Astrocyte of the cerebellum (primary cell): ENCODE data around the gene MORN4.

Experiments
- DNase-seq: peaks from one replicate; pipeline ENCODE4 v3.0.0-alpha.2; 2011; ENCODE audit warnings: low read depth
- H3K4me3 ChIP-seq: 2 replicates; pipeline ENCODE4 v1.5.1; 2011; ENCODE audit warnings: mild to moderate bottlenecking, low read depth, low read length, moderate library complexity
- in situ Hi-C: cut with HindIII; loops from 2 replicates; pipeline ENCODE4 v1.10.0; 2017; ENCODE audit warnings: low sequenced_read_pairs
- TF ChIP-seq, protein P1 (sequence below): IDR thresholded peaks from 2 replicates; pipeline ENCODE4 v1.5.1; 2012; ENCODE audit warnings: low read length, low read depth, moderate library complexity, mild to moderate bottlenecking; ENCODE audit errors: missing control alignments

Gene MORN4

GRCh38 chr10:97611473-97611872 is 21.8 kb downstream of the MORN4 start:
- in situ Hi-C loops: no loop called here
- TF ChIP-seq, protein P1, sequence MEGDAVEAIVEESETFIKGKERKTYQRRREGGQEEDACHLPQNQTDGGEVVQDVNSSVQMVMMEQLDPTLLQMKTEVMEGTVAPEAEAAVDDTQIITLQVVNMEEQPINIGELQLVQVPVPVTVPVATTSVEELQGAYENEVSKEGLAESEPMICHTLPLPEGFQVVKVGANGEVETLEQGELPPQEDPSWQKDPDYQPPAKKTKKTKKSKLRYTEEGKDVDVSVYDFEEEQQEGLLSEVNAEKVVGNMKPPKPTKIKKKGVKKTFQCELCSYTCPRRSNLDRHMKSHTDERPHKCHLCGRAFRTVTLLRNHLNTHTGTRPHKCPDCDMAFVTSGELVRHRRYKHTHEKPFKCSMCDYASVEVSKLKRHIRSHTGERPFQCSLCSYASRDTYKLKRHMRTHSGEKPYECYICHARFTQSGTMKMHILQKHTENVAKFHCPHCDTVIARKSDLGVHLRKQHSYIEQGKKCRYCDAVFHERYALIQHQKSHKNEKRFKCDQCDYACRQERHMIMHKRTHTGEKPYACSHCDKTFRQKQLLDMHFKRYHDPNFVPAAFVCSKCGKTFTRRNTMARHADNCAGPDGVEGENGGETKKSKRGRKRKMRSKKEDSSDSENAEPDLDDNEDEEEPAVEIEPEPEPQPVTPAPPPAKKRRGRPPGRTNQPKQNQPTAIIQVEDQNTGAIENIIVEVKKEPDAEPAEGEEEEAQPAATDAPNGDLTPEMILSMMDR: no peak
- no peak for DNase-seq
- H3K4me3 ChIP-seq: no peak overlapping the region

DNA sequence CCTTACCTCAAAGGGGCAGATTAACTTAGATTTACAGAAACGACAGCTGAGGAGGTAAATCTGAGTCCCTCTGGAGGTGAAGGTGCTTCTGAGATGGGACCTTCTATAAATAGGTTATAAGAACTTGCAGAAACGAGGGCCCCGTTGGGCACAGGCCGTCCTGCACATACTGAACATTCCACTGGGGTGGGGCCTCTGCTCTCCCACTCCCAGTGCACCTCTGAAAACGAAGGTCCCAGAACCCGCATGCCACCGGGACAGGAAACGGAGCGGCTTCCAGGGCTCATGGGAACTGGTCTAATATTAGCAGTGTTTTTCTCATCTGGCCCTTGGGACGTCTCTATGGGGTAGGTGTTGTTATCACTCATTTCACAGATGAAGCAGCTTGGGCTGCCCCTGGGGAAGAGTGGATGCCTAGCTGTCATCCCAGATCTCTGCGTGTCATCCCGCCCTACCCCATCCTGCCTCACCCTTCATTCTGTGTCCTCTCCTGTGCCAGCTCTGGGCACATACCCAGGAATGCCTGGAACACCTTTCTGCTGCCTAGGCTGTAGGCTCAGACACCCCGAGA is 24.2 kb downstream of the MORN4 start:
- in situ Hi-C loops: no loop called here
- no peak overlapping the region for H3K4me3 ChIP-seq
- TF ChIP-seq, protein P1: no peak
- no peak for DNase-seq

DNA sequence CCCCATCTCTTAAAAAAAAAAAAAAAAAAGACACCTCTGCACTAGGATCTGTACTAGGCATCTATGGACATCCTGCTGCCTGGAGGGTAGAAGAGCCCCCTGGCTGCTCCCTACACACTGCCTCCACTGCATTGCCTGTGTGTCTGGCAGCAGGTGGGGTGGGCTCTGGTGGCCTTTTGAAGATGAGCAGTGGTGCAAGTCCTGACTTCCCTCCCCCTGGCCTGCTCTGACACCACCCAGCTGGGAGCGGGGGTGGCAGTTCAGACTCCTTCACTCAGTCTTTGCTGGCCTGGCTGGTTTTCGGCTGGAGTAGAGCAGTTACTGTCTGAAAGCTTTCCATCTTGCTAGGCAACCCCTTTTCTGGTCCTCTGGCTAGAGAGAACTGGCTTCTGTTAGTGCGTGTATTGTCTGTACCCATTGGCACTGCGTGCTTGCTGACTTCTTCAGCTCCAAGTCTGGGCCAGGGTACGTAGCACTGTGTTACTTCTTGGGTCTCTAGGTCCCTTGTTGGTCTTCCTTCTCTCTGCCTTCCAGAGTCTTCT is 26.1 kb downstream of the MORN4 start:
- in situ Hi-C loops: no loop called here
- H3K4me3 ChIP-seq: no peak overlapping the region
- TF ChIP-seq, protein P1: no peak
- DNase-seq: no peak

DNA sequence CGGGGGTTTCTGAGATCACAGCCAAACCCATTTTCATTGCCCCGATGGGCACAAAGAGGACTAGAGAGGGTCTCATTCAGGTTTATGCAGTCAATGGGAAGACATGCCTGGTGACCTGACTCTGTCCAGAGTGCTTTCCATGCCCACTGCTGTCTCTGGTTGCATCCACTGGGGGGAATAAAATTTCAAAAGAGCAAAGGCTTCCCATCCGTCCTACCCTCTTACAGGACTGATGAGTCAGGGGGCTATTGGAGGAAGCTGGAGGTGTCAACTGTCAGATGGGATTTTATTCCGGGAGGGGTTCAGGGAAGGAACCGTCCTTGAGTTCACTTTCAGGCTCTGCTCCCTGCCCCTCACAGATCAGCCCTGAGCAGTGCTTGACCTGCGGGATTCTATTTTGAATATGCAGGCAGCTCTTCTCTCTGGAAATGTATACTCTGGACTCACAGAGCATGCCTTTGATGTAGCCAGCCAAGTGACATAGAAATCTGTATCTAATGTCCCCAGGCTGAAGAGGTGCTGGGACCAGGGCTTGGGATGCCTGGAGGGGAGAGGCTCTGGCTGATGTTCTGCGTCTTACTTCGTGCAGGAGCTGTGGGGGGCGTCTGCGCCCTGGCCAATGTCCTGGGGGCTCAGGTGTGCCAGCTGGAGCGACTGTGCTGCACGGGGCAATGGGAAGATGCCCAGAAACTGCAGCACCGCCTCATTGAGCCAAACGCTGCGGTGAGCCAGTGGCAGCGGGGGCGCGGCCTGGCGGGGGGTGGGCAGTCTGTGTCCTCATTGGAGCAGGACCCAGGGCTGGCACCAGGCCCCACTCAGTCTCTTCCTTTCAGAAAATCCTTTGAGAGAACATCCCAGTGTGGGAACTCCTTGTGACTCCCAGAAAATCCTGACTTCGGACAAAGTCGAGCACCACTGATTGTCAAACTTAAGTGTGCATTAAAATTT is 31.8 kb downstream of the MORN4 start:
- in situ Hi-C loops: no loop called here
- H3K4me3 ChIP-seq: no peak overlapping the region
- DNase-seq: no peak
- TF ChIP-seq, protein P1: no peak

GRCh38 chr10:97600616-97601015 is 32.7 kb downstream of the MORN4 start:
- in situ Hi-C loops: no loop called here
- no peak for DNase-seq
- no peak overlapping the region for H3K4me3 ChIP-seq
- TF ChIP-seq, protein P1: no peak

GRCh38 chr10:97599272-97599619 is 34.1 kb downstream of the MORN4 start:
- TF ChIP-seq, protein P1: no peak
- H3K4me3 ChIP-seq: no peak overlapping the region
- no peak for DNase-seq
- in situ Hi-C loops: no loop called here
